H1 (cell line): ENCODE results near the gene ARMC3. TPM values are rescaled to one million over a fixed set of nuclear protein-coding genes. Genes with fewer than 3 reads are reported as not detected.

ENCODE experiments used
- CTCF ChIA-PET: fragments of 300-600 bp; sonication (Branson Sonifier 250); formaldehyde crosslinking; loops from one replicate; lab custom pipeline; 2021; ENCODE audit not compliant: partially characterized antibody; lab: Charles Lee
- POLR2A ChIA-PET: fragments of 300-600 bp; sonication (Branson Sonifier 250); formaldehyde crosslinking; loops from one replicate; lab custom pipeline; 2021; ENCODE audit warnings: inconsistent platforms; ENCODE audit not compliant: partially characterized antibody; lab: Charles Lee
- DNase-seq, 2 experiments: peaks; one replicate each; pipeline versions ENCODE4 v3.0.0 to v3.0.0-alpha.2; 2010 to 2022; ENCODE audit warnings: low spot score in 2 of 2, low read depth in 1 of 2, mixed read lengths in 1 of 2
- FAIRE-seq: peaks from 2 replicates; lab custom pipeline; 2011; peaks lifted over from hg19 to GRCh38; lab: Jason Lieb, UNC
- H2AFZ ChIP-seq: 2 replicates; pipeline ENCODE4 v1.8.1; 2012; ENCODE audit warnings: low read length, inconsistent platforms
- H2AK5ac ChIP-seq: 2 replicates; pipeline ENCODE4 v1.6.1; 2013; ENCODE audit warnings: low read depth, low read length
- H2BK120ac ChIP-seq: replicated peaks from 2 replicates; pipeline ENCODE3; 2013; ENCODE audit warnings: low read depth, low read length, inconsistent platforms
- H2BK12ac ChIP-seq: 2 replicates; pipeline ENCODE4 v1.6.1; 2013; ENCODE audit warnings: low read depth, low read length
- H2BK15ac ChIP-seq: 2 replicates; pipeline ENCODE4 v1.6.1; 2013; ENCODE audit warnings: low read length
- H2BK20ac ChIP-seq: 2 replicates; pipeline ENCODE4 v1.6.1; 2013; ENCODE audit warnings: low read length
- H2BK5ac ChIP-seq: 2 replicates; pipeline ENCODE4 v1.6.1; 2013; ENCODE audit warnings: low read depth, low read length
- H3K14ac ChIP-seq: 2 replicates; pipeline ENCODE4 v1.6.1; 2013; ENCODE audit warnings: inconsistent platforms; ENCODE audit not compliant: insufficient read length
- H3K18ac ChIP-seq: 2 replicates; pipeline ENCODE4 v1.6.1; 2013; ENCODE audit warnings: low read length; ENCODE audit errors: extremely low read depth
- H3K23ac ChIP-seq: 2 replicates; pipeline ENCODE4 v1.6.1; 2013; ENCODE audit warnings: inconsistent platforms; ENCODE audit not compliant: insufficient read length
- H3K23me2 ChIP-seq: 2 replicates; pipeline ENCODE4 v1.6.1; 2013; ENCODE audit warnings: low read depth, low read length
- H3K27ac ChIP-seq: 2 replicates; pipeline ENCODE4 v1.6.1; 2011; ENCODE audit warnings: low read depth, low read length, inconsistent platforms
- H3K27me3 ChIP-seq, 4 experiments: replicated peaks in 1 of 4; 1 replicate in 1 of 4; 2 replicates in 3 of 4; pipeline versions ENCODE4 v1.6.1 to v1.8.1; 2011 to 2013; ENCODE audit warnings: low read length in 3 of 4, mild to moderate bottlenecking in 3 of 4, inconsistent platforms in 2 of 4, mixed read lengths in 2 of 4, moderate library complexity in 1 of 4; ENCODE audit not compliant: control insufficient read depth in 3 of 4, insufficient read depth in 3 of 4; ENCODE audit errors: extremely low read depth in 1 of 4
- H3K36me3 ChIP-seq, 4 experiments: 2 replicates each; pipeline versions ENCODE4 v1.6.1 to v1.8.1; 2011 to 2013; ENCODE audit warnings: mild to moderate bottlenecking in 4 of 4, low read length in 3 of 4, moderate library complexity in 2 of 4, control low read depth in 1 of 4, inconsistent platforms in 1 of 4; ENCODE audit not compliant: insufficient read depth in 4 of 4, control insufficient read depth in 2 of 4
- H3K4ac ChIP-seq: replicated peaks from 2 replicates; pipeline ENCODE3; 2013; ENCODE audit warnings: low read length, low read depth, mixed read lengths, inconsistent platforms; ENCODE audit not compliant: insufficient read length
- H3K4me1 ChIP-seq, 4 experiments: replicated peaks in 1 of 4; 1 replicate in 1 of 4; 2 replicates in 3 of 4; pipeline versions ENCODE4 v1.6.1 to v1.8.1; 2011 to 2013; ENCODE audit warnings: low read length in 3 of 4, inconsistent platforms in 2 of 4, mixed read lengths in 1 of 4; ENCODE audit not compliant: insufficient read depth in 4 of 4, control insufficient read depth in 3 of 4
- H3K4me2 ChIP-seq, 2 experiments: 2 replicates each; pipeline versions ENCODE4 v1.6.1 to v1.8.1; 2011 to 2013; ENCODE audit warnings: low read depth in 2 of 2, low read length in 2 of 2, control low read depth in 1 of 2, inconsistent platforms in 1 of 2, mild to moderate bottlenecking in 1 of 2; ENCODE audit not compliant: insufficient read depth in 1 of 2
- H3K4me3 ChIP-seq, 4 experiments: fragments of 200-600, 300-600 bp in 1 of 4; sonication (generic), shearing (Covaris generic), sonication (Bioruptor Twin) in 1 of 4; 2 replicates each; pipeline versions ENCODE4 v1.5.1 to v1.8.1; 2011 to 2016; ENCODE audit warnings: low read length in 4 of 4, low read depth in 3 of 4, control low read depth in 2 of 4, inconsistent platforms in 2 of 4, mild to moderate bottlenecking in 2 of 4, mixed read lengths in 1 of 4, moderate library complexity in 1 of 4; ENCODE audit not compliant: insufficient read depth in 2 of 4; ENCODE audit errors: extremely low read depth in 1 of 4
- H3K56ac ChIP-seq: replicated peaks from 2 replicates; pipeline ENCODE3; 2013; ENCODE audit warnings: low read depth, mild to moderate bottlenecking, mixed read lengths, low read length, inconsistent platforms; ENCODE audit not compliant: insufficient read length
- H3K79me1 ChIP-seq: 2 replicates; pipeline ENCODE4 v1.6.1; 2013; ENCODE audit warnings: low read depth, low read length, control low read depth
- H3K79me2 ChIP-seq, 2 experiments: 2 replicates each; pipeline versions ENCODE4 v1.6.1 to v1.8.1; 2012 to 2013; ENCODE audit warnings: low read length in 2 of 2, mild to moderate bottlenecking in 2 of 2, inconsistent platforms in 1 of 2; ENCODE audit not compliant: insufficient read depth in 2 of 2, control insufficient read depth in 1 of 2
- H3K9ac ChIP-seq, 4 experiments: replicated peaks in 1 of 4; 1 replicate in 1 of 4; 2 replicates in 3 of 4; pipeline versions ENCODE4 v1.6.1 to v1.8.1; 2011 to 2013; ENCODE audit warnings: low read depth in 3 of 4, low read length in 3 of 4, control low read depth in 2 of 4, mild to moderate bottlenecking in 2 of 4, moderate library complexity in 2 of 4, inconsistent platforms in 1 of 4; ENCODE audit errors: extremely low read depth in 1 of 4
- H3K9me3 ChIP-seq, 2 experiments: 2 replicates each; pipeline versions ENCODE4 v1.6.1 to v1.8.1; 2012 to 2013; ENCODE audit warnings: mild to moderate bottlenecking in 2 of 2, moderate library complexity in 2 of 2, control low read depth in 1 of 2, inconsistent platforms in 1 of 2, low read depth in 1 of 2, low read length in 1 of 2, mixed read lengths in 1 of 2; ENCODE audit not compliant: insufficient read depth in 2 of 2
- H4K20me1 ChIP-seq, 2 experiments: replicated peaks in 1 of 2; 2 replicates each; pipeline versions ENCODE3 to v1.8.1; 2011 to 2013; ENCODE audit warnings: inconsistent platforms in 2 of 2, low read length in 2 of 2, mild to moderate bottlenecking in 1 of 2; ENCODE audit not compliant: insufficient read depth in 2 of 2, control insufficient read depth in 1 of 2
- H4K5ac ChIP-seq: 2 replicates; pipeline ENCODE4 v1.6.1; 2013; ENCODE audit warnings: low read length, low read depth, mixed read lengths, inconsistent platforms; ENCODE audit not compliant: insufficient read length
- H4K8ac ChIP-seq: 2 replicates; pipeline ENCODE4 v1.8.0; 2013; ENCODE audit warnings: mild to moderate bottlenecking, moderate library complexity, low read length, inconsistent platforms; ENCODE audit not compliant: insufficient read depth; ENCODE audit errors: extremely low read depth
- H4K91ac ChIP-seq: replicated peaks from 2 replicates; pipeline ENCODE3; 2013; ENCODE audit warnings: low read length, mixed read lengths, inconsistent platforms; ENCODE audit not compliant: insufficient read length
- CTCF ChIP-seq, 3 experiments: IDR thresholded peaks; 1 replicate in 2 of 3; 2 replicates in 1 of 3; pipeline versions ENCODE4 v1.5.1 to v1.6.1; 2011; ENCODE audit warnings: low read length in 3 of 3, mild to moderate bottlenecking in 3 of 3, inconsistent platforms in 2 of 3, low read depth in 1 of 3, moderate library complexity in 1 of 3; ENCODE audit not compliant: insufficient read depth in 1 of 3; ENCODE audit errors: control extremely low read depth in 1 of 3
- EGR1 ChIP-seq: IDR thresholded peaks from 2 replicates; pipeline ENCODE4 v1.6.1; 2011; ENCODE audit warnings: low read depth, low read length, borderline replicate concordance
- GABPA ChIP-seq: IDR thresholded peaks from 2 replicates; pipeline ENCODE4 v1.6.1; 2011; ENCODE audit warnings: mild to moderate bottlenecking, low read length, moderate library complexity, borderline replicate concordance; ENCODE audit not compliant: insufficient read depth
- HDAC2 ChIP-seq, 2 experiments: fragments of 300-600 bp in 1 of 2; sonication (generic) in 1 of 2; IDR thresholded peaks; 2 replicates each; pipeline ENCODE4 v1.6.1; 2011 to 2012; ENCODE audit warnings: low read depth in 2 of 2, low read length in 2 of 2, mild to moderate bottlenecking in 2 of 2, moderate library complexity in 2 of 2, borderline replicate concordance in 1 of 2, inconsistent platforms in 1 of 2
- KDM1A ChIP-seq: fragments of 200-600, 300-600 bp; sonication (generic); IDR thresholded peaks from 2 replicates; pipeline ENCODE4 v1.7.1; 2016; ENCODE audit warnings: mild to moderate bottlenecking, low read length, borderline replicate concordance
- POLR2A ChIP-seq, 2 experiments: IDR thresholded peaks; 1 replicate in 1 of 2; 2 replicates in 1 of 2; pipeline ENCODE4 v1.6.1; 2011; ENCODE audit warnings: low read depth in 2 of 2, low read length in 2 of 2, mild to moderate bottlenecking in 2 of 2; ENCODE audit errors: control extremely low read depth in 1 of 2
- RAD21 ChIP-seq, 2 experiments: IDR thresholded peaks in 1 of 2; conservative IDR thresholded peaks in 1 of 2; 2 replicates each; pipeline ENCODE4 v1.6.1; 2011; ENCODE audit warnings: low read depth in 2 of 2, low read length in 2 of 2, improper control_type of control experiment in 1 of 2, inconsistent platforms in 1 of 2, mild to moderate bottlenecking in 1 of 2, moderate library complexity in 1 of 2
- SIX5 ChIP-seq: IDR thresholded peaks from 2 replicates; pipeline ENCODE4 v1.6.1; 2011; ENCODE audit warnings: mild to moderate bottlenecking, low read depth, low read length
- TAF1 ChIP-seq: IDR thresholded peaks from 2 replicates; pipeline ENCODE4 v1.6.1; 2011; ENCODE audit warnings: mild to moderate bottlenecking, low read depth, low read length
- WGBS, 2 experiments: shearing (Covaris generic) in 1 of 2; methylation state at CpG; one replicate each; pipeline versions ENCODE4 v1.1.6 to v1.1.7; 2013 to 2015; ENCODE audit warnings: low lambda C conversion rate in 2 of 2, mixed read lengths in 2 of 2, inconsistent platforms in 1 of 2, low coverage in 1 of 2, missing lambda C conversion rate in 1 of 2; ENCODE audit not compliant: insufficient replicate concordance in 2 of 2, insufficient coverage in 1 of 2, insufficient read length in 1 of 2; ENCODE audit errors: extremely low coverage in 1 of 2, missing lambda C conversion rate in 1 of 2; 5-methylcytosine and 5-hydroxymethylcytosine counted together
- polyA plus RNA-seq, 7 experiments: library from polyadenylated mRNA; depleted of rRNA in 3 of 7; stranded (reverse) in 5 of 7; unstranded in 2 of 7; fragments of >200 nt in 5 of 7; fragments of 200-250 nt in 2 of 7; gene quantifications; 1 replicate in 5 of 7; 2 replicates in 1 of 7; 4 replicates in 1 of 7; pipeline versions ENCODE4 v1.2.1 to v1.2.3, GENCODE V29; 2011 to 2013; ENCODE audit warnings: missing spikeins in 2 of 7, mixed read lengths in 2 of 7
- total RNA-seq: library from RNA; stranded (reverse); fragmentation: NEBNext Ultra II Directional; extraction: Animal tissue kit (Norgen Biotek cat#: 25700); gene quantifications from 2 replicates; pipeline ENCODE4 v1.2.1, GENCODE V29; 2021

Gene ARMC3
- total and polyA plus RNA-seq, 2 of the 8 experiments (the other 6 are each of a cell fraction or from before 2014, with no cell fraction given) = 0.15 TPM

GRCh38 chr10:22999942-23000341 lies 72.1 kb downstream of the ARMC3 start:
- no peaks in the 10 kb centered on the region for H4K20me1 ChIP-seq
- no peak overlapping the region for H3K18ac ChIP-seq
- POLR2A ChIA-PET = no interaction called here
- no peak overlapping the region for H3K9ac ChIP-seq
- no peaks in the 10 kb centered on the region; the same call in 1 of the 2 replicates for H3K79me1 ChIP-seq
- no peak overlapping the region for H4K8ac ChIP-seq
- H2AK5ac ChIP-seq = no peak overlapping the region
- FAIRE-seq (no peak), DNase-seq (no peak)
- no peaks in the 10 kb centered on the region for H3K23me2 ChIP-seq
- H3K4me2 ChIP-seq = no peak overlapping the region
- no peak overlapping the region for H3K23ac ChIP-seq
- 69% methylated on average over 2 of the region's 2 CpGs; no CpG with 5 or more reads in 1 of the 2 experiments for WGBS, 2 experiments
- no peak overlapping the region for H2BK5ac ChIP-seq
- no peak overlapping the region for H2BK15ac ChIP-seq
- H3K79me2 ChIP-seq = no peaks in the 10 kb centered on the region
- no peak overlapping the region for H4K91ac ChIP-seq
- H3K27ac ChIP-seq = no peak overlapping the region
- H3K4me3 ChIP-seq = no peak overlapping the region
- no peak overlapping the region for H3K4ac ChIP-seq
- H2BK12ac ChIP-seq = no peak overlapping the region; the same call in 1 of the 2 replicates
- H3K14ac ChIP-seq = no peak overlapping the region
- CTCF ChIA-PET = interaction anchor here (0.5 to 2.1 kb wide), 7 partner anchors 10 to 1007 kb away, joined by 3 to 8 read pairs (median 4); no protein-coding TSS in a partner anchor
- H3K4me1 ChIP-seq = peaks cover 0 to 3% (median under 1%) of the 10 kb centered on the region in 4 experiments; a peak in 3 of 7 replicates
- no peak overlapping the region for H2BK20ac ChIP-seq
- H2AFZ ChIP-seq = no peak overlapping the region
- H3K36me3 ChIP-seq = no peaks in the 10 kb centered on the region
- no peak overlapping the region for H3K56ac ChIP-seq
- H3K9me3 ChIP-seq = no peaks in the 10 kb centered on the region
- H4K5ac ChIP-seq = no peak overlapping the region
- no peak overlapping the region for H2BK120ac ChIP-seq
- H3K27me3 ChIP-seq = no peaks in the 10 kb centered on the region
- TF ChIP-seq HDAC2 (IDR thresholded peaks at IDR 0.05; ENCODE audit: borderline replicate concordance in 1 of 2, low read depth in 2 of 2, low read length in 2 of 2) = no peak
- no peak for TF ChIP-seq EGR1
- TF ChIP-seq POLR2A (IDR thresholded peaks at IDR 0.05; ENCODE audit: control extremely low read depth in 1 of 2, low read depth in 2 of 2, low read length in 2 of 2) = no peak
- TF ChIP-seq SIX5 = no peak
- no peak for TF ChIP-seq GABPA
- TF ChIP-seq CTCF (IDR thresholded peaks at IDR 0.05; ENCODE audit: control extremely low read depth in 1 of 3, insufficient read depth in 1 of 3, low read depth in 1 of 3, low read length in 3 of 3) = peak; percentile 19 to 42 (median 26); a peak in 3 of 4 replicates
- TF ChIP-seq TAF1 = no peak
- TF ChIP-seq KDM1A = no peak
- peak; percentile 51 to 59 for TF ChIP-seq RAD21 (IDR thresholded peaks at IDR 0.05 in 1 of 2, conservative IDR thresholded peaks at IDR 0.05 in 1 of 2; ENCODE audit: low read depth in 2 of 2, low read length in 2 of 2)
